ENCODE measurements around the gene RARB.

The RARB gene

DNA sequence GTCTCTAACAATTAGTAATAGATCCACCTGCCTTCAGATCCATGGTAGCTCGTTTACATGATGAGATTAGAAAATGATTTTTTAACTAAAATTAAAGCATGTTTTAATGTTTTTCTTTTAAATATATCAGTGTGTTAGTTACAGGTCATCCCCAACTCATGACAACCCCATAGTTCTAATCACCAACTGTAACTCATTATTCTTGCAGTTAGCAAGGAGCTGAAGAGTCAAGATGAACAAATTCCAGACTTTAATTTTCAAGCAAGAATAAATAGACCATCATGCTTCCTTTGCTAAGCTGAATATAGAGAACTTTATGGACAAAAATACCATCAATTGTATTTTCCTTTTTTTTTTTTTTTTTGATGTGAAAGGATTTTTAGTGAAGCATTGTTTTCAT lies 135.5 kb downstream of the RARB start:
- H3K9ac ChIP-seq (ENCODE audit: low read depth, low read length) = no peak overlapping the region
- no peaks in the 10 kb centered on the region for H3K9me3 ChIP-seq (ENCODE audit: control insufficient read depth, insufficient read depth, low read length)
- H3K4me1 ChIP-seq (ENCODE audit: insufficient read depth, low read length) = no peaks in the 10 kb centered on the region
- no peaks in the 10 kb centered on the region for H3K36me3 ChIP-seq (ENCODE audit: insufficient read depth, low read length)

DNA sequence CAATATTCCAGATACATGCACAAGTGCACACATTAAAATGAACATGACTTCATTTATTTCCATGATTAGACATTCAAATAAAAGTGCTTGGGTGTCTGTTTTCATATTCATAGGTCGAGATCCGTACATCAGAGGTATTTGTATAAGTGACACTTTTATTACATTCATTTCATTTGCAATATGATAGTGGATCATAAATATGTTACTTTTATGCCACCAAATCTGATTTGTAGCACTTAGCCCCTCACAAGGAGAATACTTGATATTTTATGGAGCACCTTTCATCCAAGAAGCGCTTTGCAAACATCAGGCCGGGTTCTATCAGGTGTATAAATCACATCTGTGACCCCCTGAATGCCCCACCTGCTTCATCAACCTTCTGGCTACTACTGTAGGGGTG lies 136.0 kb downstream of the RARB start:
- no peaks in the 10 kb centered on the region for H3K9me3 ChIP-seq (ENCODE audit: control insufficient read depth, insufficient read depth, low read length)
- H3K36me3 ChIP-seq (ENCODE audit: insufficient read depth, low read length) = no peaks in the 10 kb centered on the region
- H3K4me1 ChIP-seq (ENCODE audit: insufficient read depth, low read length) = no peaks in the 10 kb centered on the region
- no peak overlapping the region for H3K9ac ChIP-seq (ENCODE audit: low read depth, low read length)

DNA sequence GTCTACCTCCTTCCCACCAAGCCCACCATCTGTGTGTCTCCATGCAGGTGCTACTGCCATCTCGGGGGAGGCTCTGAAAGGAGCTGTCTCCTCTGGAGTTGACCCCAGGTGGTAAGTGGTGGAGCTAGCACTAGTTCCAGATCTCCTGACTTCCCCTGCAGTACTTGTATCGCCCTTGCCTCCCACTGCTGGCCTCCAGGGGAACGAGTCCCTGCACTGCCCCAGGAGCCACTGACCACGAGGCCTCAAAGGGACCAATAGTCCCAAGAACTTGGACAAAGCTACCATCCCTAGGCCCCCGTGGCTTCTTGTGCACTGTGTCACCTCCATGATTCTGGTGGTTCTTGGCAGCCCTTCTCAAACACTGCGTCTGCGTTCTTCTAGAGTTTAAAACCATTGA lies 137.7 kb downstream of the RARB start:
- H3K9ac ChIP-seq (ENCODE audit: low read depth, low read length) = no peak overlapping the region
- no peaks in the 10 kb centered on the region for H3K36me3 ChIP-seq (ENCODE audit: insufficient read depth, low read length)
- no peaks in the 10 kb centered on the region for H3K4me1 ChIP-seq (ENCODE audit: insufficient read depth, low read length)
- no peaks in the 10 kb centered on the region for H3K9me3 ChIP-seq (ENCODE audit: control insufficient read depth, insufficient read depth, low read length)

DNA sequence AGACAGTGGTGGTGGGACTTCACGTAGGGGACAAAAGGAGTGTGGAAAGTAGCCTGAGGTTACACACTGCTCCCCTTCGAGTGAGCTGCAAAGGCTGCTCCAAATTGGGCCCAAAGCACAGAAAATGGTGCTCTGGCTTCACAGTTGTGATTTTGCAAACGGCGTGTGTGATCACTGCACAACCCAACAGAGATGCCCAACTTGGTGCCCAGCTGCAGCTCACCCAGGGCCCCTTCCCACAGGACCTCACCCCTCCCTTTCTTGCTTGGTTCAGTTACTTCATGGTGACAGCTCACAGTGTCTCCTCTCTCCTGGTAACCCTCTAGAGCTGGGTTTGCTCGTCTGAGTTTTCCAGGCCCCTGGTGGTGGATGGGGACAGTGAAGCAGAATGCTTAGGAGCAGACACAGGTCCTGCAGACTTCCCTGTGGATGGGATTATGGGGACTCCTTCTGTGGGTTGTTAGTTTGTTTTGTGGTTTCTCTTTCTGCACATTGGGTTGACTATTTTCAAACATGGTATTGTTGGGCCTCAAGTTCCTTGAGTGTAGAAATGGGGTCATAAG lies 138.4 kb downstream of the RARB start:
- Histone ChIP-seq H3K36me3 (ENCODE audit: insufficient read depth, low read length) (no peaks in the 10 kb centered on the region), H3K9ac (ENCODE audit: low read depth, low read length) (no peak overlapping the region), H3K9me3 (ENCODE audit: control insufficient read depth, insufficient read depth, low read length) (no peaks in the 10 kb centered on the region), H3K4me1 (ENCODE audit: insufficient read depth, low read length) (no peaks in the 10 kb centered on the region)

DNA sequence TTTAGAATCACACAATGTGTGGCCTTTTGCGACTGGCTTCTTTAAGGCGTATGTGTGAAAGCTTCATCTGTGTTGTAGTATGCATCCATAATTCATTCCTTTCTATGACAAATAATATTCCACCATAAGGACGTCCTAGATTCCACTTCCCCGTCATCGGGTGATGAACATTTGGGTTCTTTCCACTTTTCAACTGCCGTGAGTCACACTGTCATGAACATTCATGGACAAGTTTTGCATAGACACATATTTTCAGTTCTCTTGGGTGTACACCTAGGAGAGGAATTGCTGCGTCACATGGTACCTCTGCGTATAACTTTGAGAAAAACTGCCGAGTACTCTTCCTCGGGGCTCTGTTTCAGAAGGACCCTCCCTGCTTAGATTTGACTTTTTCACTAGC lies 139.3 kb downstream of the RARB start:
- Histone ChIP-seq H3K9me3 (ENCODE audit: control insufficient read depth, insufficient read depth, low read length) (no peaks in the 10 kb centered on the region), H3K36me3 (ENCODE audit: insufficient read depth, low read length) (no peaks in the 10 kb centered on the region), H3K9ac (ENCODE audit: low read depth, low read length) (no peak overlapping the region), H3K4me1 (ENCODE audit: insufficient read depth, low read length) (0 out of 2 replicates have a peak, but pooled peaks cover under 1% of the 10 kb centered on the region)

DNA sequence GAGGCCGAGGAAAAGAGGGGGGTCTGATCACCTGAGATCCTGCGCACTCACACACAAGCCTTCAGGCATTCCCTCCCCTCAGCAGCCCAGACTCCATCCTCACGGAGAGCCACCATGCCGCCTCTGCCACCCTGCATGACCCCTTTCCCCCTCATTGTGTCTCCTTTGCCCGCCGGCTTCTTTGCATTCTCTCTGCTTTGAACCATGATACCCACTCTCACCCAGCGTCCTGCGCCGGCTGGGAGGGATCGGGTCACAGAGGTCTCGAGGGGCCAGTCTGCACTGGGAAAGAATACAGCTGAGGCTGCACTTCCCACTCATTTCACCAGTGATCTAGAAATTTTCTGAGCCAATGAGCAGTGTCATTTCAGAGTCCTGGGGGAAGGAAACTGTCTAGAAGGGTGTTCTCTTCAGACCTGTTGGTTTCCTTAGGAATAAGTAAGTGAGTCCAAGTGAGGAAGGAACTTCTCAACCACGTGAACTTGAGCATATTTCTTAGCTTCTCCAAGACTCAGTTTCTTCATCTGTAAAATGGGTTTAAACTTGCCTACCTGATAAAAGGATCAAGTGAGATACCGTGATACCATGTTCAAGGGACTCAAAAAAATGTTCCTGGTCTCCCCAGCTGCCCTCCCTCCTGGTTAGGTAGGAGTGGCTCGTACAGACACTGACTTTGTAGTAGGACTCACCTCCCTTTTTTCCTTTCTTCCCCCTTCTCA lies 139.9 kb downstream of the RARB start:
- H3K36me3 ChIP-seq (ENCODE audit: insufficient read depth, low read length) = no peaks in the 10 kb centered on the region
- H3K9ac ChIP-seq (ENCODE audit: low read depth, low read length) = no peak overlapping the region
- 0 out of 2 replicates have a peak, but pooled peaks cover 6% of the 10 kb centered on the region for H3K4me1 ChIP-seq (ENCODE audit: insufficient read depth, low read length)
- H3K9me3 ChIP-seq (ENCODE audit: control insufficient read depth, insufficient read depth, low read length) = no peaks in the 10 kb centered on the region

DNA sequence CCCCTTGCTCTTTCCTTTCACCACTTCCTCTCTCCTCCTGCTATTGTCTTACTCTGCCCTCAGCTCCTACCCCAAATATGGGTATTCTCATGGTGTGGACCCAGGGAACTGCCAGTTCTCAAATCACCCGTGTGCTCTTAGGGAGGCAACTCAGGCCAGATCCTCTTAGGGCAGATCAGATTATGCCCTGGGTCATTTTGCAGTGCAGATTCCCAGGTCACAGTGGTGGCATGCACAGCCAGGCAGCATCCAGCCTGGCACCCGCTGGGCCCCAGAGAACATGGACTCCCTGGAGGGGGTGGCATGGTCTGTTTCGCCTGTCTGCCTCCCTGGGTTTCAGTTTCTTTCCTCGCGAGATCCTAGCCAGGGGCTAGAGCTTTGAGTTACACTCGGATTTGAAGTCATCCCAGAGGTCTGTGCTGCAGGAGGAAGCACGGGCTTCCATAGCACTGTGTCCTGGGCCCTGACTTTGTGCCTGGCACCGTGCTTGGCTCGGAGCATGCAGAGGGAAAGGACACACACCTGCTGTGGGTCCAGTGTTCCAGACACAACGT lies 140.5 kb downstream of the RARB start:
- Histone ChIP-seq H3K9ac (ENCODE audit: low read depth, low read length) (no peak overlapping the region), H3K9me3 (ENCODE audit: control insufficient read depth, insufficient read depth, low read length) (no peaks in the 10 kb centered on the region), H3K36me3 (ENCODE audit: insufficient read depth, low read length) (no peaks in the 10 kb centered on the region), H3K4me1 (ENCODE audit: insufficient read depth, low read length) (peaks cover 12% of the 10 kb centered on the region; the same call in 1 of the 2 replicates)

DNA sequence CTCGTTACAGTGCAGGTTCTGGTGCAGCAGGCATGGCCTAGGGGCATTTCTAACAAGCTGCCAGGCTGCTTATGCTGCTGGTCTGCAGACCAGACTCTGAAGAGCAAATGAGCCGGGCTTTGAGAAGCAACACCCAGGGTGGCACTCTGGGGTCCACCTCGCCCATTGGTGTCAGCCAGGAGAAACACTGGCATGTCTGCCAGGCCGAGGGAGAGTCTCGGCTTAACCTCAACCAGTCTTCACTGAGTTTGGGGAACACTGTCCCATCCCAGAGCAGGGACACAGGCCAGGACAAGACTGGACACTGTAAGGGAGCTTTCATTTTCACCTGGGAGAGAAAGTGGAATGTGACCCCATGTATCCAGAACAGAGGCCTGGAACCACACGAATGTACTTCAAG lies 143.2 kb downstream of the RARB start:
- H3K9me3 ChIP-seq (ENCODE audit: control insufficient read depth, insufficient read depth, low read length) = no peaks in the 10 kb centered on the region
- peaks cover 12% of the 10 kb centered on the region; the same call in 1 of the 2 replicates for H3K4me1 ChIP-seq (ENCODE audit: insufficient read depth, low read length)
- no peak overlapping the region for H3K9ac ChIP-seq (ENCODE audit: low read depth, low read length)
- H3K36me3 ChIP-seq (ENCODE audit: insufficient read depth, low read length) = no peaks in the 10 kb centered on the region

DNA sequence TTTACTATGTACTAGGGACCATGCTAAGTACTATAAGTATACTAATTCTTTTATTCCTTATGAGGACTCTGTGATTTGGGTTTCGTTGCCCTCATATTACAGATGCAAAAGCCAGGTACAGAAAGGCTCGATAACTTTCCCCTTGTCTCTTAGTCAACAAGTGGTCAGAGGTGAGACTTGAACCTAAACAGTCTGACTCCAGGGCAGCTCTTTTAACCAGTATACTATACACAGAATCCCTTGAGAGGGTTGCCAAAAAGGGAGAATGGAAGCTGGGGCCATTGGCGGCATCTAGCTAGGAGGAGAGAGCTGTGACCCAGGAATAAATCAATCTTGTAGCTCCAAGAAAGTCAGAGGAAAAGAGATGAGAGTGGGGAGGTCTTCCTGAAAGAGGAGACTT lies 144.3 kb downstream of the RARB start:
- Histone ChIP-seq H3K36me3 (ENCODE audit: insufficient read depth, low read length) (no peaks in the 10 kb centered on the region), H3K4me1 (ENCODE audit: insufficient read depth, low read length) (peaks cover 12% of the 10 kb centered on the region; the same call in 1 of the 2 replicates), H3K9me3 (ENCODE audit: control insufficient read depth, insufficient read depth, low read length) (no peaks in the 10 kb centered on the region), H3K9ac (ENCODE audit: low read depth, low read length) (no peak overlapping the region)

DNA sequence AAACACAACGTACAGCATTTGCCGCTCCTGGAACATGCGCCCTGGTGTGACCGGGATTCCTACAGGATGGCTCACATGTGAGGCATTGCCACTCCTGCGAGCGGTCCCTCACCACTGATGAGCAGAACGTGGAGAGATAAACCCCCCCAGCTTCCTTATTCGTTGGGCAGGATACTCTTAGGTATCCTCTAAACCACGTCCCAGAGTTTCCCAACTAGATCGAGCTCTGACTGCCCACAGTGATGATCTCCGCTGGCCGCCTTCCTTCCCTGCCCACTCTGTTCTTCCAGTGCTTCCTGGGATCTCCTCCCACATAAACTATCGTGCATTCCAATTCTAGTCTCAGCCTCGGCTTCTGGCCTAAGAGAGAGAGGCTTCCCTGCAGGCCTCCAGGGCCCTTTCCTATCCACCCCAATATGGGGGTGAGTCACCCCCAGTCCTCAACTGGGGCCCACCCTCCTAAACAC lies 144.9 kb downstream of the RARB start:
- no peaks in the 10 kb centered on the region for H3K36me3 ChIP-seq (ENCODE audit: insufficient read depth, low read length)
- H3K9me3 ChIP-seq (ENCODE audit: control insufficient read depth, insufficient read depth, low read length) = no peaks in the 10 kb centered on the region
- H3K4me1 ChIP-seq (ENCODE audit: insufficient read depth, low read length) = peaks cover 12% of the 10 kb centered on the region; the same call in 1 of the 2 replicates
- H3K9ac ChIP-seq (ENCODE audit: low read depth, low read length) = no peak overlapping the region; the same call in 1 of the 2 replicates

DNA sequence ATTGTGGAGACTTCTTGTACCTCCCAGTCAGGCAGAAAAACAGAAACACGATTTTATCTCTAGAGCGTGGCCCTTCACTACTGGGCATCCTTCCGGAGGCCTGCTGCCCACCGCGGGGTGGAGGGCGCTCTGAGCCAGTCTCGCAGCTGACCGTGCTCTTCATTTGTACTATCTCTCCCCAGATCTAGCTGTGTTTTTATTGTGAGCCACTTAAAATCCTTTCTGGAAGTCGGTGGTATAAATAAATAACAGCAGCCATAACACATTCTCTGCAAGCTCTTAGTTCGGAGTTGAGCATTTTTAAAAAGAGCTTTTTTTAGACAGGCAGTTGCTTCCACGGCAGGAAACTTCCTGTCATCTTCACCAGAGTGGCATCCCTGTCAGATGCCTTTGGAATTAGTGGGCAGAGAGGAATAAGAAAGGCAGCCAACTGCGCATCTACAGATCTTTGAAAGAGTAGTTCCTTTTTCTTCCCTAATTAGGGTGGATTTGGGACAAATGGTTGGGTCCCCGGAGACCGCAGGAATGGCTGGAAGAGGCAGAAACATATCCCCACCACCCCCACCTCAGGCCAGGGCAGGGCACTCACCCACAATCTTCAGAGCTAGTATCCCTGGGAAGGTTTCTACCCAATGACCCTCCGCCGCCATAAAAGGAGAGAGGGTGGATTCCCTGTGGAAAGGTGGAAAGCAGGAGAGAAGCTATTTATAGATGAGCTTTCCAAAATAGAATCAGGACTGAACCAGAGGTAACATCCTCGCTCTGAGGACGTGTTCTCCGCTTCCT lies 145.5 kb downstream of the RARB start:
- no peaks in the 10 kb centered on the region for H3K9me3 ChIP-seq (ENCODE audit: control insufficient read depth, insufficient read depth, low read length)

DNA sequence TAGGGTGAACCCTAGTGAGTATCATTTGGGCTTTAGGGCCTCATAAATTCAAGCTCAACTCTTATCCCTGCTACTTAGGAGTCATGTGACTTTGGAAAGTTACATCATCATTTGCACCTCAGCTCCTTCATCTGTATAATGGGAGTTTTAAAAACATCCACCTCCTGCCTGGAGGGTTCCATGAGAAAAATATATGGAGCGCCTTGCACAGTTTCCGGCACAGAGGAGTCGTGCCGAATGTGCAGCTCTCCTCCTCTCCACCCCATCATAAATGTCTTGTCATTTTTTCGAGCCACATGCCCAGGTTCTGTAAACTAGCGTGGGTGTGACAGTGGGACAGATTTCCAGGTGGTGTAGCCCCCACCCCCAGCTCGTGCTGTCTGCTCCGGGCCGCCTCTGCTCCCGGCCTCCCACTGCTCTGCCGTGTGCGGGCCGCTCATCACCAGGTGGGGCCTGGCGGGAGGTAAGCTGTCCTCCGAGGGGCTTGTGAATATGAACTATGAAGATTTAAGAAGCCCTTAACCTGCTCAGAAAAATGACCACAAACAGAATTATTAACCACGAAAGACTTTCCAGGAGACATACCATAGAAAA lies 146.2 kb downstream of the RARB start:
- Histone ChIP-seq H3K9me3 (ENCODE audit: control insufficient read depth, insufficient read depth, low read length) (no peaks in the 10 kb centered on the region), H3K36me3 (ENCODE audit: insufficient read depth, low read length) (no peaks in the 10 kb centered on the region), H3K4me1 (ENCODE audit: insufficient read depth, low read length) (peaks cover 12% of the 10 kb centered on the region; the same call in 1 of the 2 replicates), H3K9ac (ENCODE audit: low read depth, low read length) (no peak overlapping the region)

More for the DNA sequence above, 145.5 kb downstream of the RARB start:
- no peak overlapping the region; the same call in 1 of the 2 replicates for H3K9ac ChIP-seq (ENCODE audit: low read depth, low read length)
- H3K36me3 ChIP-seq (ENCODE audit: insufficient read depth, low read length) = no peaks in the 10 kb centered on the region
- H3K4me1 ChIP-seq (ENCODE audit: insufficient read depth, low read length) = peaks cover 12% of the 10 kb centered on the region; the same call in 1 of the 2 replicates

DNA sequence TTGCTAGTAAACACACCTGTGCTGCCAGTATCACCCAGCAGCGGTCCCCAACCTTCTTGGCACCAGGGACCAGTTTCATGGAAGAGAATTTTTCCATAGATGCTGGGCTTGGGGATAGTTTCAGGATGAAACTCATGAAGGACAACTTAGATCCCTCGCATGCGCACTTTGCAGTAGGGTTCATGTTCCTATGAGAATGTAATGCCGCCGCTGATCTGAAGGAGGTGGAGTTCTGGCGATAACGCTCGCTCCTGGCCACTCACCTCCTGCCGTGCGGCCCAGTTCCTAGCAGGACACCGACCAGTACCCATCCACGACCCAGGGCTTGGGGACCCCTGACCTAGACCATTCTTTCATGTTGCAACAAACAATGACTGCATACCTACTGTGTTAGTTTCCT lies 146.9 kb downstream of the RARB start:
- Histone ChIP-seq H3K36me3 (ENCODE audit: insufficient read depth, low read length) (no peaks in the 10 kb centered on the region), H3K9ac (ENCODE audit: low read depth, low read length) (no peak overlapping the region), H3K9me3 (ENCODE audit: control insufficient read depth, insufficient read depth, low read length) (no peaks in the 10 kb centered on the region), H3K4me1 (ENCODE audit: insufficient read depth, low read length) (peaks cover 12% of the 10 kb centered on the region; the same call in 1 of the 2 replicates)

DNA sequence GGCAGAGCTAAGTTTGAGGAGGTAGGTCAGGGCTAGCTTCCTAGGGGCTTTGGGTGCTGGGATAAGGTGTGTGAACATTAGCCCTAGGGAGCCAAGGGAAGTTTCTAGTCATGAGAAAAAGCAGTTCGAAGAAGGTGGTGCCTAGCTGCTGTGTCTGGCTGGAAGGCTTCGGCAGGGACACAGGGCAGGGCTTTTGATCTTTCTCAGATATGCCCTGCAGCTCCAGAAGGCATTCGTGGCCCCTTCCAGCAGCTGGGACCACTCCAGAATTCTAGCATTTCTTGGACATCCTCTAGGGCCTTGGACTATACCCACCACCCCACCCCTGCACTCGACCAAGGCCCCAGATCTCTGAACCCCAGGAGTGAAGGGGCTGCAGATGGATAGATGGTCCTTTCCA lies 148.1 kb downstream of the RARB start:
- H3K36me3 ChIP-seq (ENCODE audit: insufficient read depth, low read length) = no peaks in the 10 kb centered on the region
- no peaks in the 10 kb centered on the region for H3K9me3 ChIP-seq (ENCODE audit: control insufficient read depth, insufficient read depth, low read length)
- no peak overlapping the region for H3K9ac ChIP-seq (ENCODE audit: low read depth, low read length)
- H3K4me1 ChIP-seq (ENCODE audit: insufficient read depth, low read length) = peaks cover 12% of the 10 kb centered on the region; the same call in 1 of the 2 replicates
